Natural killer cell (primary cell): ENCODE results near the gene PLCB1. TPM values are rescaled to one million over a fixed set of nuclear protein-coding genes. Genes with fewer than 3 reads are reported as not detected.

ENCODE experiments used
- ATAC-seq, 3 donors: fragments of 150-1000 bp in 2 of 3; fragments of 200-7000 bp in 1 of 3; cut with Tn5 transposase; 1 replicate in 1 of 3; 2 replicates in 2 of 3; pipeline ENCODE4 v1.10.0; 2021; ENCODE audit warnings: mild to moderate bottlenecking in 2 of 3, moderate library complexity in 2 of 3
- DNase-seq, 2 donors: peaks; one replicate each; pipeline versions ENCODE4 v3.0.0 to v3.0.0-alpha.2; 2013 to 2021; ENCODE audit warnings: mixed read lengths in 1 of 2
- H3K27ac ChIP-seq: one replicate; pipeline ENCODE4 v1.5.1; 2013; ENCODE audit warnings: mild to moderate bottlenecking, low read length
- H3K27me3 ChIP-seq: one replicate; pipeline ENCODE4 v1.6.1; 2013; ENCODE audit warnings: low read length; ENCODE audit not compliant: control insufficient read depth, insufficient read depth
- H3K36me3 ChIP-seq: one replicate; pipeline ENCODE4 v1.6.1; 2013; ENCODE audit warnings: low read length; ENCODE audit not compliant: control insufficient read depth, insufficient read depth
- H3K4me1 ChIP-seq: one replicate; pipeline ENCODE4 v1.6.1; 2013; ENCODE audit warnings: low read length; ENCODE audit not compliant: control insufficient read depth, insufficient read depth
- H3K4me3 ChIP-seq: one replicate; pipeline ENCODE4 v1.5.1; 2013; ENCODE audit warnings: low read length
- H3K9me3 ChIP-seq: one replicate; pipeline ENCODE4 v1.6.1; 2013; ENCODE audit warnings: low read length; ENCODE audit not compliant: control insufficient read depth, insufficient read depth
- H3K27ac Mint-ChIP-seq, 2 donors: one replicate each; pipeline ENCODE4 v1.8.0; 2022; ENCODE audit warnings: mild to moderate bottlenecking in 2 of 2, mixed read lengths in 2 of 2, moderate library complexity in 1 of 2
- H3K27me3 Mint-ChIP-seq, 2 donors: one replicate each; pipeline ENCODE4 v1.8.0; 2022; ENCODE audit warnings: low read depth in 2 of 2, mixed read lengths in 2 of 2
- H3K36me3 Mint-ChIP-seq: one replicate; pipeline ENCODE4 v1.8.0; 2022; ENCODE audit warnings: mixed read lengths
- H3K4me1 Mint-ChIP-seq, 2 donors: one replicate each; pipeline ENCODE4 v1.8.0; 2022; ENCODE audit warnings: mixed read lengths in 2 of 2
- H3K4me3 Mint-ChIP-seq: one replicate; pipeline ENCODE4 v1.8.0; 2022; ENCODE audit warnings: mild to moderate bottlenecking, moderate library complexity, mixed read lengths
- H3K9me3 Mint-ChIP-seq, 2 donors: one replicate each; pipeline ENCODE4 v1.8.0; 2022; ENCODE audit warnings: mixed read lengths in 2 of 2
- WGBS: methylation state at CpG from one replicate; pipeline ENCODE4 v1.1.7; 2013; ENCODE audit warnings: missing lambda C conversion rate; ENCODE audit not compliant: insufficient coverage; 5-methylcytosine and 5-hydroxymethylcytosine counted together
- intact Hi-C: fragments of 100-400 bp; cut with micrococcal nuclease; formaldehyde crosslinking; loops from one replicate; pipeline ENCODE4 v1.14.2; 2022
- total RNA-seq, 4 donors: library from RNA; stranded (reverse); fragments of 120-200 nt in 1 of 4; gene quantifications; one replicate each; pipeline versions ENCODE4 v1.2.3 to v1.2.4, GENCODE V29; 2013 to 2022
- TF ChIP-seq, protein P1 (sequence below): fragments of 200-600 bp; IDR thresholded peaks from one replicate; pipeline ENCODE4 v1.8.0; 2022; ENCODE audit warnings: antibody characterized with exemption

PLCB1 gene
- total RNA-seq, 3 donors from 2014 or later (not counting 1 experiment from before 2014, with no cell fraction given), result 48.7 to 66.2 (median 57.7) TPM

DNA sequence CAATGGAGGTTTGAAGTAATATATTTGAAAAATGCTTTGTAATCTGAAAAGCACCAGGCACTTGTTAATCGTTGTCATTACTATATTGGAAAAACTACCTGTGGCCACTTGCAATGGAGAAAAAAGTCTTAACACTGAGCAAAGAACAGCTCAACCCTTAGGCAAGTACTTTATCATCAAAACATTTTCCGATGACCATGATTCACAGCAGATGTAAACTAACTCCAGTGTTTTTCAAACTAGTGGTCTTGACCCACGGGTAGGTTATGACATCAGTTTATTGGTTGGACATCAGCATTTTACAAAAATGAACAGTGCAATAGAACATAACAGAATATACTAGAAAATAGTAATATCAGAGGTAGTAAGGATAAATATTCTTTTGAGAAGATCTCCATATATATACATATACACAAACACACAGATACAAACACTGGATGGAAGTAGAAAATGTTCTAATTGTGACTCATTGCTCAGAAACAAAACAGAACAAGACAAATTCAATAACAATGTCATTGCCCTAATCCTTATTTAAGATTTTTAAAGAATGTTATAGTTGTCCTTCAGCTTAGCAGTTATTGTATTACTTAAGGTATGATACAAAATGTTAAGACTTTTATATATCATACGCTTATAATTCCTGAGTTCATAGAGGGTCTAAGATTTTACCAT is 123.0 kb downstream of the PLCB1 start:
- H3K36me3 Mint-ChIP-seq, result no peaks in the 10 kb centered on the region
- no peak overlapping the region for H3K27ac ChIP-seq
- H3K36me3 ChIP-seq, result no peaks in the 10 kb centered on the region
- no peak overlapping the region for H3K4me3 ChIP-seq
- 93% methylated on average over 3 of the region's 4 CpGs for WGBS
- no peaks in the 10 kb centered on the region for H3K9me3 Mint-ChIP-seq
- no peak overlapping the region for H3K4me3 Mint-ChIP-seq
- ATAC-seq, result no peak
- peaks cover 35 to 40% of the 10 kb centered on the region in 2 donors for H3K4me1 Mint-ChIP-seq
- H3K27me3 ChIP-seq, result no peaks in the 10 kb centered on the region
- no peaks in the 10 kb centered on the region for H3K27me3 Mint-ChIP-seq
- intact Hi-C loops, result no loop called here
- H3K27ac Mint-ChIP-seq, result peak overlapping the region in 1 of 2 donors; percentile 11
- peaks cover 3% of the 10 kb centered on the region for H3K4me1 ChIP-seq
- no peak for DNase-seq
- H3K9me3 ChIP-seq, result no peaks in the 10 kb centered on the region
- TF ChIP-seq, protein P1, sequence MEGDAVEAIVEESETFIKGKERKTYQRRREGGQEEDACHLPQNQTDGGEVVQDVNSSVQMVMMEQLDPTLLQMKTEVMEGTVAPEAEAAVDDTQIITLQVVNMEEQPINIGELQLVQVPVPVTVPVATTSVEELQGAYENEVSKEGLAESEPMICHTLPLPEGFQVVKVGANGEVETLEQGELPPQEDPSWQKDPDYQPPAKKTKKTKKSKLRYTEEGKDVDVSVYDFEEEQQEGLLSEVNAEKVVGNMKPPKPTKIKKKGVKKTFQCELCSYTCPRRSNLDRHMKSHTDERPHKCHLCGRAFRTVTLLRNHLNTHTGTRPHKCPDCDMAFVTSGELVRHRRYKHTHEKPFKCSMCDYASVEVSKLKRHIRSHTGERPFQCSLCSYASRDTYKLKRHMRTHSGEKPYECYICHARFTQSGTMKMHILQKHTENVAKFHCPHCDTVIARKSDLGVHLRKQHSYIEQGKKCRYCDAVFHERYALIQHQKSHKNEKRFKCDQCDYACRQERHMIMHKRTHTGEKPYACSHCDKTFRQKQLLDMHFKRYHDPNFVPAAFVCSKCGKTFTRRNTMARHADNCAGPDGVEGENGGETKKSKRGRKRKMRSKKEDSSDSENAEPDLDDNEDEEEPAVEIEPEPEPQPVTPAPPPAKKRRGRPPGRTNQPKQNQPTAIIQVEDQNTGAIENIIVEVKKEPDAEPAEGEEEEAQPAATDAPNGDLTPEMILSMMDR, result no peak

DNA sequence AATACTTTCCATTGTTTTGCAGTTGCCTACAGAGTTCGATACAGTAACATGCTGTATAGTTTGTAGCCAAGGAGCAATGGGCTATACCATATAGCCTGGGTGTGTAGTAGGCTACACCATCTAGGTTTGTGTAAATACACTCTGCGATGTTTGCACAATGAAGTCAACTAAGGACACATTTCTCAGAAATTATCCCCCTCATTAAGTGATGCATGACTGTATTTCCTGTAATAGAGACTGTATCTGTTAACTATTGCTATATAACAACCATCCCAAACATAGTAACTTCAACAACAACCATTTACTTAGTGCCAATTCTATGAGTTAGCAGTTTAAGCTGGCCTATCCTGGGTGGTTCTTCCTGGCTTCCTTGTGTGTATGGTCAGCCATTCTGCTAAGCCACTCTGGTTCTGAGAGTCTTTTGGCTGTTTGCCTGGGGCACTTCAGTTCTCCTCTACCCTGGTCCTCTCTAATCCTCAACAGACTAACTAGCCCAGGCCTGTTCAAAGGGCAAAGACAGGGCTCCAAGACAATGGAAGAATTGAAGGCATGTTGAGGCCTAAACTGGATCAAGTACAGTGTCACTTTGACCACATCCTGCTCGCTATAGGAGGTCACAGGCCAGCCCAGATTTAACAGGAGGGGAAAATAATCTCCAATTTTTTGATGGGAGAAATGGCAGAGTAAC is 124.0 kb downstream of the PLCB1 start:
- no peaks in the 10 kb centered on the region for H3K9me3 ChIP-seq
- no peak overlapping the region for H3K4me3 Mint-ChIP-seq
- WGBS, result 85% methylated on average over 2 of the region's 3 CpGs
- intact Hi-C loops, result no loop called here
- no peaks in the 10 kb centered on the region for H3K36me3 ChIP-seq
- no peak overlapping the region for H3K4me3 ChIP-seq
- H3K4me1 Mint-ChIP-seq, result peaks cover 42 to 44% of the 10 kb centered on the region in 2 donors
- no peaks in the 10 kb centered on the region for H3K27me3 Mint-ChIP-seq
- H3K27ac Mint-ChIP-seq, result peak overlapping the region in 1 of 2 donors; percentile 44
- no peak for ATAC-seq
- no peaks in the 10 kb centered on the region for H3K27me3 ChIP-seq
- H3K27ac ChIP-seq, result no peak overlapping the region
- DNase-seq, result no peak
- TF ChIP-seq, protein P1, result no peak
- no peaks in the 10 kb centered on the region for H3K9me3 Mint-ChIP-seq
- H3K4me1 ChIP-seq, result peaks cover 3% of the 10 kb centered on the region
- H3K36me3 Mint-ChIP-seq, result no peaks in the 10 kb centered on the region

DNA sequence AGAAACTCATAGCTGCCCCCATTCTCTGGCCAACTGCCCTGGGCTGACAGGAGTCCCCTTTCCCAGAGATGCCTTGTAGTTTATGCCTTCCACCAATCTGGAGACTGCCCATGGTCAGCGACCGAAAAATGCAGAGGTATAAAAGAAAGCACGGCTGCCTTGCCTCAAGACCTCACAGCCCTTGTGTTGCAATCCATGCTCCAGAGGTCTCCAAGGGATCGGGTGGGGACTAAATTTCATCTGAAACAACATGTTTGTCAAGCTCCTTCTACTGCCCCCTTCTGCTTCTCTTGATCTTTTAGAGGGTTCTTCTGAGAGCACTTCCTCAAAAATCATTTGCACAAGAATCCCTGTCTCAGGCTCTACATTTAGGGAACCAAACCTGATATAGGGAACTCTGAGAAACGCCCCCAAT is 128.8 kb downstream of the PLCB1 start:
- no peaks in the 10 kb centered on the region for H3K27me3 ChIP-seq
- no peak overlapping the region for H3K27ac ChIP-seq
- TF ChIP-seq, protein P1, result no peak
- ATAC-seq (no peak), DNase-seq (no peak)
- H3K9me3 Mint-ChIP-seq, result no peaks in the 10 kb centered on the region
- H3K27me3 Mint-ChIP-seq, result no peaks in the 10 kb centered on the region
- no peak overlapping the region for H3K4me3 Mint-ChIP-seq
- H3K4me1 ChIP-seq, result peaks cover 3% of the 10 kb centered on the region
- no peaks in the 10 kb centered on the region for H3K36me3 ChIP-seq
- 93% methylated on average over 4 of the region's 5 CpGs for WGBS
- H3K4me3 ChIP-seq, result no peak overlapping the region
- no peaks in the 10 kb centered on the region for H3K9me3 ChIP-seq
- intact Hi-C loops, result no loop called here
- no peaks in the 10 kb centered on the region for H3K36me3 Mint-ChIP-seq
- H3K27ac Mint-ChIP-seq, result no peak overlapping the region
- peaks cover 24 to 44% of the 10 kb centered on the region in 2 donors for H3K4me1 Mint-ChIP-seq
